GM21619 (cell line): ENCODE results near the gene LRG1.

Source experiments
- ATAC-seq: cut with Tn5 transposase; IDR thresholded peaks from one replicate; pipeline ENCODE4 v1.9.1; 2021; ENCODE audit not compliant: unreplicated experiment

The LRG1 gene

DNA sequence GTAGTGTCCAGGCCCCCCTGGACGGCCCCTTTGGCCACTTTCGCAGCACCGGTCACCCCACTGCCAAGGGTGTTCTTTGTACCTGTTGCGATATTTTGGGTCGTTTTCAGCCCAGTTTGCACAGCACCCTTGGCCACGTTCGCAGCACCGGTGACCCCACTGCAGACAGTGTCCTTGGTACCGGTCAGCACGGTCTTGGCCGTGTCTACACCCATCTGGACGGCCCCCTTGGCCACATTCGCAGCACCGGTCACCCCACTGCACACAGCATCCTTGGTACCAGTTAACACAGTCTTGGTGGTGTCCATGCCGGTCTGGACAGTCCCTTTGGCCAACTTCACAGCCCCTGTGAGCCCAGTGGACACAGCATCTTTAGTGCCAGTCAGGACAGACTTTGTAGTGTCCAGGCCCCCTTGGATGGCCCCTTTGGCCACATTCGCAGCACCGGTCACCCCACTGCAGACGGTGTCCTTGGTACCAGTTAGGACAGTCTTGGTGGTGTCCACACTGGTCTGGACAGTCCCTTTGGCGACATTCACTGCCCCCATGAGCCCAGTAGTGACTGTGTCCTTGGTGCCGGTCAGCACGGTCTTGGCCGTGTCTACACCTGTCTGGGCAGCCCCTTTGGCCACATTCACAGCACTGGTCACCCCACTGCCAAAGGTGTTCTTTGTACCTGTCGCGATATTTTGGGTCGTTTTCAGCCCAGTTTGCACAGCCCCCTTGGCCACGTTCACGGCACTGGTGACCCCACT lies 28.4 kb downstream of the LRG1 start:
- no peak for ATAC-seq

DNA sequence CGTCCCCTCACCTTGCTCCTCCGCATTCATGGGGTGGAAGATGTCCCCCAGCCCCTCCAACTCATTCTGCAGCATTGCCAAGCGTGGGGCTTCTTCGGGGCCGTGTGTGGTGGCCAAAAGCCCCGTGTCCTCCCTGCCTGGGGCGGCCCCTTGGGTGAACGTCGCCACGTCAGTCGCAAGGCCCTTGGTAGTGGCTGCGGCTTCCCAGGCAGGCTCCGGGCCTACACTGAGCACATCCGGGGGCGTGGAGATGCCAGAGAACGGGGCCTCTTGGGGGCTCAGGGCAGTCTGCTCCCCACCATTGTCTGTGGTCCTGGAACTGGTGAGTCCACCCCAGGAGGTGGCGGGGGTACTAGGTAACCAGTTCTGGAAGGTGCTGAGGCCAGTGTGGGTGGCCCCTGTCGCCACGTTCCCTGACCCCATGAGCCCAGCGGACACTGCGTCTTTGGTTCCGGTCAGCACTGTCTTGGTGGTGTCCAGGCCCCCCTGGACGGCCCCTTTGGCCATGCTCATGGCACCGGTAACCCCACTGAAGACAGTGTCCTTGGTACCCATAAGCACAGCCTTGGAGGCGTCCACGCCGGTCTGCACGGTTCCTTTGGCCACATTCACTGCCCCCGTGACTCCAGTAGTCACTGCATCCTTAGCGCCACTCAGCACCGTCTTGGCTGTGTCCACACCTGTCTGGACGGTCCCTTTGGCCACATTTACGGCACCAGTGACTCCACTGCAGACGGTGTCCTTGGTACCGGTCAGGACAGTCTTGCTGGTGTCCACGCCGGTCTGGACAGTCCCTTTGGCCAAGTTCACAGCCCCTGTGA lies 29.2 kb downstream of the LRG1 start:
- ATAC-seq: no peak

DNA sequence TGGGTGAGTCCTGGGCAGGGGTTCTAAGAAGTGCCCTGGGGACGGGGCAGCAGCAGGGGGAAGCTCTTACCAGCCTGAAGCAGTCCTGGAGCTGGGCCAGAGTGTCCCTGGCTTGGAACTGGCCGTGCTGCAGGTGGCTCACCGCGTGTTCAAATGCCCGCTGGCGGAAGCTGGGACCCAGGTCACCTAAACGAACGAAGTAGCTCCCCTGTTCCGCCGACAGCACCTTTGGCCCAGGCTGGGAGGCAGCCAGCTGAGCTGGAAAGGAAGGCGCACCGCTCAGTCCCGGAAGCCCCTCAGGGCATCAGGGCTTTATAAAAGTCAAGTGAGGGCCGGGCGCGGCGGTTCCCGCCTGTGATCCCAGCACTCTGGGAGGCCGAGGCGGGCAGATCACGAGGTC lies 31.1 kb downstream of the LRG1 start:
- ATAC-seq: no peak

DNA sequence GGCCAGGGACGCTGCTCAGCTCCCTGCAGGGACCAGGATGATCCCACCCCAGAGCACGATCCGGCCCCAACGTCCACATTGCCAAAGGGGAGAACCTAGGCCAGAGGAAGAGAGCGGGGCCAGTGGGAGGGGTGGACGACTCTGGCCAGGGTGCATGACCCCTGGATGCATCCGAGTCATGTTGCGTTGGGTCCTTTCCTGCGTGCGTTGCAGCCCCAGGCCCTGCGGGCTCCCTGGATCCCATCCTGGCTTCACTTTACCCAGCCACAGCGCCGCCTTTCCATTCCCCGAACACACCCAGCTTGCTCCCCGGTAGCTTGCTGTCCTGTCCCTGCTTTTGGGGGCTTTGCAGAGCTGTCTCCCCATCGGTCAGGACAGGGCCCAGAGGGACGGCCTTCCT lies 32.0 kb downstream of the LRG1 start:
- ATAC-seq: no peak

DNA sequence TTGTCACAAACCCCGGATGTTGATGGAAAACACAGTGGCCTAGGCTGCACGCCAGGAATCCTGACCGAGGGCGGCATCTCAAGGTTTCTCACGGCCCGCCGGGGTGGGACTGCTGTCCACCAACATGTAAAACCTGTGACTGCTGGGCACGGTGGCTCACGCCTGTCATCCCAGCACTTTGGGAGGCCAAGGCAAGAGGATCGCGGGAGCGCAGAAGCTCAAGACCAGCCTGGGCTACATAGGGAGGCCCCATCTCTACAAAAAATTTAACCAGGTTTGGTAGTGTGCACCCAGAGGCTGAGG lies 32.7 kb downstream of the LRG1 start:
- ATAC-seq: no peak

DNA sequence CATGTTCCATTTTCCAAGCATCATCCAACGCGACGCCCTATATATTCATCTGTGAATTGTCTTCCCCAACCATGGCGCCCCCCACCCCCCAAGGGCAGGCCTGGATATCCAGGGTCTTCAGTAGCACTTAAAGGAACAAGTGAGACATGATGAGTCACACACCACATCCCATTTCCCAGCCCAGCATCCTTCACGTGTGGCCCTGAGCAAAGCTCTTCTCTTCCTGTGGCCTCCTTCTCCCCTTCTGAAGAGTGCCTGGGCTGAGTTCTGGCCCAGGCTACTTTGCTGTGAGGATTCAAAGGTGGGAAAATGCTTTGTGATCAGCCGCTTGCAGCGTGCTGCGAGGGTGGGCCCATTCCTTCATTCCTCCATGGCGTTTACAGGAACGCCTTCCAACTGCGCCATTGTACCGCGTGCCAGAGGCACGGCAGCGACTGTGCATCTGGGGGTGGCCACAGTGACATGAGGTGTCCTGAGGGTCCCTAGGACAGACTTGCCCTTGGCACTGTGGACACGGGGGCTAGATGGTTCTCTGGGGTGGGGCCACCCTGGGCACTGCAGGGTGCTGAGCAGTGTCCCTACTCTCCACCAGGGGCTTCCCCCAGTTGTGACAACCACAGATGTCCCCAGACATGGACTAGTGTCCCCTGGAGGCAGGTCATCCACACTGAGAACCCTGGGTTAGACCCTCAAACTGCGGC lies 33.2 kb downstream of the LRG1 start:
- ATAC-seq: no peak

DNA sequence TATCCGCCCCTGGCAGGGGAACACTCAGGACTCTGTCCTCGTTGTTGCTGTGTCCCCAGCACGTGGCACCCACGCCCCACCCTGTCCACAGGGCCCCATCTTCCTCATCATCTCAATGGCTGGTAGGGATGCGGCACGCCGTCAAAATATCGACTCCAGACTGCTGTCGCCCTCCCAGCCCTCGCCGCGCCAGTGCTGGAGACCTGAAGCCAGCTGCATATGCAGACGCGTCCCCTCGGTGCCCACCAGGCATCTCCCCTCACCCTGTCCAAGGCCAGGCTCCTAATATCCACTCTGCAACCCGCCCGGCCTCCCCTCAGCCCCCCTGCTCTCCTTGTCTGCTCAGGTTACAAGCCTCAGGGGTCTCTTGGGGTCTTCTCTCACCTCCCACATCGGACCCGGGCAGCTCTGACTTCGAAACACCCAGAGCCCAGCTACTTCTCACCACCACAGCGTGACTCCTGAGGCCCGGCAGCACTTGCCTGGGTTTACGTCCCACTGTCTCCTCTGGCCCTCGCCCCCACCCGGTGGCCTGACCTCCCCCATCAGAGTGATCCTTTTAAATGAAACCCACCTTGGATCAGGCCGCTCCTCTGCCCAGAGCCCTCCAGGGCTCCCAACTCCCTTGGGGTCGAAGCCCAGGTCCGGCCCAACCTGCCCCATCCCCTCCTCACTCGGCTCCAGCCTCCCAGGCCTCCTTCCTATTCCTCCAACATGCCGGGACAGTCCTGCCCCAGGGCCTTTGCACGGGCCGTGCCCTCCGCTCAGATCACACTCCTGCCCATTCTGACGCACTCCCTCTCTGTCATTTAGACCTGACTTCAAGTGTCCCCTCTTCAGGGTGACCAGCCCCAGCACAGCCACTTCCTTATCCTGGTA lies 34.0 kb downstream of the LRG1 start:
- ATAC-seq: no peak

DNA sequence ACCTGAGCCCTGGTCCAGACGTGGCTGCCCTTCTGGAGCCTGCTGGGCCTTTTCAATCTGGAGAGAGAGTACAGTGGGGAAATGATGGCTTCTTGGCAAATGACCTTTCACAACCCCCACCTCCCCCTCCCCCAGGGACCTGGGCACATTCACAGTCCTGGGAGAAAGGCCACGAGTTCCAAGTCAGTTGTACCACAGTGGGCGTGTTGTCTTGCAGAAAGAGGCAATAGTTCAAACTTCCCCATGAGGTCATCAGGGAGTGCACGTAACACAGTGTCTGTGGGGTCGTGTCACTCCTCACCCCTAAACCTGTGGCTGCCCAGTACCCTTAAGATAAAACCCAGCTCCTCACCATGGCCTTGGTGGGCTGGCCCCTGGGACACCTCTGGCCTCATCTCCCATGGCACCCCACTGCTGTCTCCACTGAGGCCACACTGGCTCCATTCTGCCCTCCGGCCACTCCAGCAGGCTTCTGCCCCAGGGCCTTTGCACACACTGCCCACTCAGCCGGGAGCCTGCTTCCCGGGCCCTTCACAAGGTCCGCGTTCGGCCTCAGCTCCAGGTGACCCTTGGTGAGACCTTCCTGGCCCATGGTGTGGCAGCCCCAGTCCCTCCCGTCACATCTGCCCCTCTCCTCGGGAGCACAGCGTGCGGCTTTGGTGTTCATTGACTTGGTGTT lies 34.8 kb downstream of the LRG1 start:
- no peak for ATAC-seq

DNA sequence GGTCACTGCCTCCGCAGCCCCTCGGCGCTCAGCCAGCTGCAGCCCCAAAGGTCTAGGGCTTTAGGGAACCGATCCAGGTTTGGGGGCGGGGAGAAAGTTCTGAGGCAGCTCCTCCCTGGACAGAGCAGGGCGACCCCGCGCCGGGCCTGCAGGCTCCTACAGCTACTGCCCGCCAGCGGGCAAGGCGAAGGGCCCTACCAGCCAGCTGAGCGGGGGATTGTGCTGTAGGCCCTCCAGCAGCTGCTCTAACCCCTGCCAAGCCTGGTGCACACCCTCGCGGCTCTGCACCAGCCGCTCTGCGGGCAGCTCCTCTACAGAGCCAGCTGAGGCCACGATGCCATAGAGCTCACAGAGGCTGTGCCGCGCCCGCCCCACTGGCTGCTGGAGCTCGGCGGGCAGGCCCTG lies 35.5 kb downstream of the LRG1 start:
- no peak for ATAC-seq

DNA sequence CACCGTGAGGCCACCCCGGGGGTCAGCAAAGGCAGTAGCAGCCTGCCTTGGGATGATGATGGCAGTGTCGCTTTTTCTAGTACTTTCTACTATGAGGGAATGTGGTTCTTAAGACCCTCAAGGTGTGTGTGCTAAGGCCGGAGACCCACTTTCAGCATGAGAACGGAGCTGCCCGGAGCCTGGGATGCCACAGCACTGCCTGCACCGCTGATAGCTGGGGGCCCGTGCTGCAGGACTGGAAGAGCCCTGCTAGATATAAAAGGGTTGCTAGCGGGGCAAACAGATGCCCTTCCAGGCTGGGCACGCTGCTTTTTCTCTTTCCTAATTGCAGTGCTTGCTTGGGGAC lies 36.0 kb downstream of the LRG1 start:
- no peak for ATAC-seq

DNA sequence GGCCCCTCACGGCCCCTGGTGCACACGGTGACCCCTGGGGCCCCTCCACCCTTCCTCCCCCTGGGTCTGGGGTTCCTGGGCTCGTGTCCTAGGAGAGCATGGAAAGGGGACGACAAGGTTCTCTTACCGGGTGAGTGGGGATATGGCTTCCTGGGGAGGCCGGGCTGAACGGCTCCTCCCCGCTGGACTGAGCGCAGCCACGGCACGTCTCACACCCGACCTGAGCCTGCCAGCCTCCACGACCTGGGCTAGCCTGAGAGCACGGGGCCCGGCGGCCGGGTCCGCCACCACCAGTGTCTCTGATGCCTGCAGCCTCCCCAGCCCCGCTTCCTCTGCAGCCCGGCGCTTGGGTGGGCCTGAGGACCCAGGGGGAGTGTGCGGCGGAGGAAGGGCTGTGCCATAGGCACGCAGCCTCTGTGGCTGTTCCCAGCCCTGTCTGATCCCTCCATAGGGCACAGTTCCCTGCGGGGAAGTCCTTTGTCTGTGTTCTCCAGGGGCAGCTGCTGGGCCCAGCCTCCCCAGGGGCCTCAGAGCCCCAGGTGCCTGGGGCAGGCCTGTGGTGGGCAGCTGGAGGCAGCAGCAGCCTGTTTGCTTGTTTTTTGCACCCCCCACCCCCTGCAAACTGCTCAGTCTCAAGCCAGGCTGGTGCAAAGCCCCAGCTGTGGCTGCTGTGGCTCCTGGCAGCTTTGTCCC lies 36.6 kb downstream of the LRG1 start:
- no peak for ATAC-seq

DNA sequence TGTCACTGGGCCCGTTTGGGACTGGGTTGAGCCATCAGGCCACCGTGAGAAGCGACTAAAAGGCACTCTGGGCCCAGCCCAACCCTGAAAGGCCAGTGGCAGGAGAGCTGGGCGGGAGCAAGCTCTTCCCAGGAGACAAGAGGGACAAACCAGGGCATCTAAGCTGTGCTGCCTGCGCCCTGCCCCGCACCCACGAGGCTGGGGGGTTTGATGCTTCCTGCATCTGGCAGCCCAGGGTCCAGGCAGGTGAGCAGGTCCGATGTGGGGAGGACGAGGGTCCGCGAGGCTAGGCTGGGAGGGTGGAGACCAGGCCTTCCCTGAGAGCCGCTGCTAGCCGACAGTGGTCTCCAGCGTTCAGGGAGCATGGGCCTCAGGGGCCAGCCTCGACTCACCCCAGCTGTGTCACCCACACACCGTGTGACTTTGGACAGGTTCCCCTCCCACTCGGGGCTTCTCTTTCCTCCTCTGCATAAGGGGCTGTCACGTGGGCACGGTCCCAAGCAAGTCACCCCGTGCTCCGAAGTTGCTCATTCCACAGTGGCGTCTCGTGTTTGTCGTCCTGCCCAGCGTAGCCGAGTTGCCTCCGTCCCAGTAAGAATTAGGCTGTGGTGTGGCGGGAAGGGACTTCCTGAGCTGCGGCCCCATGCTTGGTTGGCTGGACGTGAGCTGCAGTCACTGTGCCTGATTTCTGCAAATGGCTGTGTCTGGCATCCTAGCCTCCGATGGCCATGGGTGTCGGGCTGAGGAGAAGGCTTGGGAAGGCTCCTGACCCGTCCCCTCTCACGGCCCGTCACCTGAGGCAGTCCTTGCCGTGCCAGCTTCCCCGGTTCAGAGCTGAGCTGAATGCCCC lies 37.3 kb downstream of the LRG1 start:
- no peak for ATAC-seq

DNA sequence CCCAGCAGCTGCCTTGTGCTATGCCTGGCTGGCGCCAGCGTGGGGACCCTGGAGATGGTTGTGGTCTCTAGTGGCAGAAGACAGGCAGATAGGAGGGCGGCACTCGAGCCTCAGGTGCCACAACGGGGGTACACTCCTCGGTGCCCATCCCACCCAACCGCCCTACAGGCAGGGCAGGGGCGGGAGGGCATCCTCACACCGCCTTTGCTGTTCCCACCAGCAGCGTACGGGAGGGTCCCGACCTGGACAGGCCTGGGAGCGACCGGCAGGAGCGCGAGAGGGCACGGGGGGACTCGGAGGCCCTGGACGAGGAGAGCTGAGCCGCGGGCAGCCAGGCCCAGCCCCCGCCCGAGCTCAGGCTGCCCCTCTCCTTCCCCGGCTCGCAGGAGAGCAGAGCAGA lies 38.1 kb downstream of the LRG1 start:
- no peak for ATAC-seq

DNA sequence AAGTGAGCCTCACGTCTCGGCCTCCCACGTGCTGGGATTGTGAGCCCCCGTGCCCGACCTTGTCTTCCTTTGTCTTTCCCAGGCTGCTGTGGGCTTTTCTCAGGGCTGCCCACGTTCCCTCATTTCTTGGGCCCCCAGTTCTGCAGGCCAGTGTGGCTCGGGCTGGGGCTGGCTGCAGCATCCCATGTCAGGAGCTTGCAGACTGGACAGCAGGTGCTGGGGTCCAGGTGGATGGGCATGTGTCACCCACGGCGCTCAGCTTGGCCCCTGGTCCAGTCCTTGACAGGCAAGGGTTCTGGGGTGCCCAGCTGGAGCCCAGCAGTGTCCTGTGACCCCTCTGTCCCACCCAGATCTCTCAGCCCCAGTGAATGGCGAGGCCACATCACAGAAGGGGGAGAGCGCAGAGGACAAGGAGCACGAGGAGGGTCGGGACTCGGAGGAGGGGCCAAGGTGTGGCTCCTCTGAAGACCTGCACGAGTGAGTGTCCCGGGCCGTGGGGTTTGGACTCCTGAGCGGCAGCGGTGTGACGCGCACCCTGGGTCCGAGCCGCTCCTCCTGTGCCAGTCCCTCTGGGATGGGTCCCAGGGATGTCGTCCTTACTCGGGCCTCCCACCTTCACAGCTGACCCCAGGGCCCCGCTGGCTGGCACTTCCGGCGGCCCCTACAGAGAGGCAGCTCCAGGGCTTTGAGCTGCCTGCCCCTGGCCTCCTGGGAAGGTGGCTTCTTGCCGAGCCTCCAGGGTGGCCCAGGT lies 38.8 kb downstream of the LRG1 start:
- no peak for ATAC-seq

DNA sequence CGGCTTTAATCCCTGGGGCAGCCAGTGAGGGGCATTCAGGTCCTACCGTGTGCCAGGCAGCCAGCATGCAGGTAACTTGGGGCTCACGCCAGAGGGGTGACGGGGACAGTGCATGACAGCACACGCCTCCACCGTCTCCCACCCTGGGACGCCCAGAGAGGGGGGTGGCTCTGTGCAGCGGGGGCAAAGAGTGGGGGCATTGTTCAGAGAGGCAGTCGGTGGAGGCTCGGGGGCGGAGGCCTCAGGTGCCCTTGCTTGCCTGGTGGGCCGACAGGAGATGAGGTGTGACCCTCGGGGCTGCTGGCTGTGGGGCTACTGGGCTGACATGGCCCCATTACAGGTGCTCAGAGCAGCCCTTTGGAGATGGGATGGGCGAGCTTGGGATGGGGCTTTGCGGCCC lies 40.0 kb downstream of the LRG1 start:
- no peak for ATAC-seq

DNA sequence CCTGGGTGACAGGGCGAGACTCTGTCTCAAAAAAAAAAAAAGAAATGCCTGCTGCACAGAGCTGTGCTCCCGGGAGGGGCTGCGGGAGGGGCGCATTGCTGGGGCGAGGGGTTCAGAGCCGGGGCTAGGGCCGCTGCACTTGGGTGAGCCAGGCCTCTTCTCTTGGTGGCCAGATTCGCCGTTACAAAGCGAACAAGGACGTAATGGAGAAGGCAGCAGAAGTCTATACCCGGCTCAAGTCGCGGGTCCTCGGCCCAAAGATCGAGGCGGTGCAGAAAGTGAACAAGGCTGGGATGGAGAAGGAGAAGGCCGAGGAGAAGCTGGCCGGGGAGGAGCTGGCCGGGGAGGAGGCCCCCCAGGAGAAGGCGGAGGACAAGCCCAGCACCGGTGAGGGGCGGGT lies 40.5 kb downstream of the LRG1 start:
- ATAC-seq: no peak

DNA sequence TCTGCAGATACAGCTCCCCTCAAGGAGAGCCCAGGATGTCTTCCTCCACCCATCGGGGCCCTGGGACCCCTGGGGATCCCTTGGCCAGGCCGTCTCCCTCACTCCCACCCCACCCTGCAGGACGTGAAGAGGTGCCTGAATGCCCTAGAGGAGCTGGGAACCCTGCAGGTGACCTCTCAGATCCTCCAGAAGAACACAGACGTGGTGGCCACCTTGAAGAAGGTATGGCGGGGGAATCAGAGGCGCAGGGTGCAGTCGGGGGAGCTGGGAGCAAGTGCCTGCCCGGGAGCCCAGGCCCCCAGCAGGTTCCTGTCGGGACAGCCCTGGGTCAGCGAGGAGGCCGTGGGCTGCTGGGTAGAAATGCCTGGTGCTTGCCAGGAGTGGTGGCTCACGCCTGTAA lies 41.1 kb downstream of the LRG1 start:
- ATAC-seq: no peak

DNA sequence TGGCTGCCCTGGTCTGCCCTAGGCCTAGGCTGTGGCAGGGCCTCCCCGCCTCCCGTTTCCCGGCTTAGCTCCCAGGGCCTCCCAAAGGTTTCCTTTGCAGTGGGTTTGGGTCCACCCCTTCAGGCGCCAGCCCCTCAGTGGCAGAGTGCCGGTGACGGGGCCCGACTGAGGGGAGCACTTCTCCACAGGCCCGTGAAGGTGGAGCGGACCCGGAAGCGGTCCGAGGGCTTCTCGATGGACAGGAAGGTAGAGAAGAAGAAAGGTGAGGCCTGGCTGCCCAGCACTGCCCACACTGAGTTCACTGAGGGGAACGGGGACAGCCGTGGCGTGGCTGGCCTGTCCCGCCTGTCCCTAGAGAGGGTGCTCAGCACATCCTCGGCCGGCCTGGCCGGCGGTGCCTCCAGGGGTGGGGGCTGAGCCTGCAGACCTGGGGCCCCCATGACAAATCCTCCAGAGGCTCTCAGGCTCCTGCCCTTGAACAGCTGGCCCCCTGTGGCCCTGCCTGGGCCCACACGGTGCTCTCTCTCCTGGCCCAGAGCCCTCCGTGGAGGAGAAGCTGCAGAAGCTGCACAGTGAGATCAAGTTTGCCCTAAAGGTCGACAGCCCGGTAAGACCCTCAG lies 42.0 kb downstream of the LRG1 start:
- no peak for ATAC-seq
